Activated T-helper 1 cell treated with anti-CD3 and anti-CD28 coated beads, Interleukin-2, amount 50 U/mL, for 16 hours (primary cell): ENCODE data around the gene ILK.

Source experiments
- DNase-seq, 2 donors: peaks; one replicate each; pipeline ENCODE4 v3.0.0-alpha.2; 2020; ENCODE audit warnings: low read depth in 1 of 2, low spot score in 1 of 2

The ILK gene

GRCh38 chr11:6654281-6655019 lies 50.9 kb downstream of the ILK start:
- DNase-seq: no peak

- DNase-seq: no peak
Measured at GRCh38 chr11:6655020-6655789, 51.6 kb downstream of the ILK start.

- no peak for DNase-seq
Measured at GRCh38 chr11:6655790-6656583, 52.4 kb downstream of the ILK start, which contains the start of gene DCHS1. TSS of gene DCHS1 (minus strand) at chr11:6655809. CDS start at chr11:6641613, 14,196 bp downstream.

GRCh38 chr11:6656584-6656915 lies 53.0 kb downstream of the ILK start:
- no peak for DNase-seq

GRCh38 chr11:6656936-6657335 lies 53.4 kb downstream of the ILK start:
- DNase-seq: no peak

- no peak for DNase-seq
Measured at GRCh38 chr11:6657346-6657745, 53.8 kb downstream of the ILK start.

- DNase-seq: no peak
Measured at GRCh38 chr11:6658647-6659046, 55.1 kb downstream of the ILK start.
